OCI-LY1 (cell line): ENCODE data around the gene CCDC43.
"Not testable (repeated sequence)": the region's sequence is repeated elsewhere in the genome, so short reads cannot be mapped to it uniquely, and the experiment has no call there.

Experiments
- H2AFZ ChIP-seq: fragments of 200-600 bp; sonication (generic), shearing (Covaris generic); 2 replicates; pipeline ENCODE4 v1.6.0; 2014; ENCODE audit warnings: antibody characterized with exemption, mild to moderate bottlenecking, low read length
- H3F3A ChIP-seq: fragments of 200-600 bp; sonication (generic), shearing (Covaris generic); 2 replicates; pipeline ENCODE4 v1.6.0; 2014; ENCODE audit warnings: mild to moderate bottlenecking, antibody characterized with exemption, low read length, moderate library complexity; ENCODE audit not compliant: insufficient read depth
- H3K27ac ChIP-seq: fragments of 200-600 bp; sonication (generic); 2 replicates; pipeline ENCODE4 v1.5.1; 2014; ENCODE audit warnings: low read length, mixed run types, mild to moderate bottlenecking, low read depth; ENCODE audit not compliant: poor library complexity, severe bottlenecking
- H3K27me3 ChIP-seq: fragments of 200-600 bp; sonication (generic); 2 replicates; pipeline ENCODE4 v1.6.0; 2014; ENCODE audit warnings: antibody characterized with exemption, mild to moderate bottlenecking, low read length, moderate library complexity; ENCODE audit not compliant: insufficient read depth
- H3K36me3 ChIP-seq: fragments of 200-600 bp; sonication (generic); 2 replicates; pipeline ENCODE4 v1.6.1; 2014; ENCODE audit warnings: mild to moderate bottlenecking, antibody characterized with exemption, low read length, moderate library complexity, mixed read lengths; ENCODE audit not compliant: insufficient read depth
- H3K4me1 ChIP-seq: fragments of 200-600 bp; sonication (generic); 2 replicates; pipeline ENCODE4 v1.5.1; 2014; ENCODE audit warnings: mild to moderate bottlenecking, low read length, moderate library complexity; ENCODE audit not compliant: insufficient read depth, severe bottlenecking
- H3K4me2 ChIP-seq: fragments of 200-600 bp; sonication (generic), shearing (Covaris generic); 2 replicates; pipeline ENCODE4 v1.6.1; 2014; ENCODE audit warnings: low read length
- H3K4me3 ChIP-seq: fragments of 200-600 bp; sonication (generic); 2 replicates; pipeline ENCODE4 v1.5.1; 2014; ENCODE audit warnings: low read length, low read depth, mild to moderate bottlenecking, mixed read lengths; ENCODE audit not compliant: poor library complexity, severe bottlenecking
- H3K79me2 ChIP-seq: fragments of 200-600 bp; shearing (Covaris generic); 2 replicates; pipeline ENCODE4 v1.6.1; 2016; ENCODE audit warnings: mixed run types, low read length, mixed read lengths; ENCODE audit not compliant: insufficient read depth
- H3K9ac ChIP-seq: fragments of 200-600 bp; sonication (generic), shearing (Covaris generic); 2 replicates; pipeline ENCODE4 v1.6.1; 2014; ENCODE audit warnings: mild to moderate bottlenecking, low read length, mixed read lengths
- H3K9me2 ChIP-seq: fragments of 200-600 bp; sonication (generic), shearing (Covaris generic); 2 replicates; pipeline ENCODE4 v1.6.1; 2014; ENCODE audit warnings: low read depth, mild to moderate bottlenecking, low read length, mixed read lengths
- H3K9me3 ChIP-seq: fragments of 200-600 bp; shearing (Covaris generic); 2 replicates; pipeline ENCODE4 v1.6.1; 2014; ENCODE audit warnings: low read length, mixed read lengths
- H4K20me1 ChIP-seq: fragments of 200-600 bp; sonication (generic), shearing (Covaris generic); 2 replicates; pipeline ENCODE4 v1.6.0; 2016; ENCODE audit warnings: mild to moderate bottlenecking, low read length; ENCODE audit not compliant: insufficient read depth
- CTCF ChIP-seq: fragments of 200-600 bp; sonication (generic), shearing (Covaris generic); IDR thresholded peaks from 2 replicates; pipeline ENCODE4 v1.5.1; 2017; ENCODE audit warnings: mild to moderate bottlenecking, antibody characterized with exemption, low read length, moderate library complexity, mixed read lengths
- EZH2 ChIP-seq: fragments of 200-600 bp; sonication (generic), shearing (Covaris generic); IDR thresholded peaks from 2 replicates; pipeline ENCODE4 v1.8.0; 2017; ENCODE audit warnings: borderline replicate concordance, mixed run types, mild to moderate bottlenecking, antibody characterized with exemption, low read length, moderate library complexity, mixed read lengths

CCDC43 gene

GRCh38 chr17:44719444-44719843, 29.9 kb upstream of the CCDC43 start:
- H3K4me2 ChIP-seq, result no peak overlapping the region
- no peaks in the 10 kb centered on the region for H3K79me2 ChIP-seq
- H3F3A ChIP-seq, result no peaks in the 10 kb centered on the region
- H3K9me2 ChIP-seq, result no peaks in the 10 kb centered on the region
- no peak overlapping the region for H3K27ac ChIP-seq
- H3K4me3 ChIP-seq, result no peak overlapping the region
- H3K9ac ChIP-seq, result no peak overlapping the region
- H4K20me1 ChIP-seq, result no peaks in the 10 kb centered on the region
- no peaks in the 10 kb centered on the region for H3K27me3 ChIP-seq
- peaks cover 38% of the 10 kb centered on the region for H3K36me3 ChIP-seq
- H3K4me1 ChIP-seq, result no peaks in the 10 kb centered on the region
- TF ChIP-seq CTCF, result no peak
- TF ChIP-seq EZH2, result no peak
- no peaks in the 10 kb centered on the region for H3K9me3 ChIP-seq
- H2AFZ ChIP-seq, result no peak overlapping the region

GRCh38 chr17:44708401-44709263, 19.1 kb upstream of the CCDC43 start, which contains the start of gene DBF4B:
TSS of gene DBF4B (plus strand) at chr17:44708665. CDS start at chr17:44708821, 156 bp downstream.
- Histone ChIP-seq H3F3A (no peaks in the 10 kb centered on the region), H3K27ac (peak within 1 kb of the TSS; percentile 3), H3K4me3 (peak within 1 kb of the TSS; percentile 95), H3K36me3 (peaks cover 2% of the 10 kb centered on the region), H2AFZ (peak within 1 kb of the TSS; percentile 98), H3K4me2 (peak within 1 kb of the TSS; percentile 96), H3K9me3 (no peaks in the 10 kb centered on the region), H3K27me3 (no peaks in the 10 kb centered on the region), H3K79me2 (peaks cover 13% of the 10 kb centered on the region), H3K4me1 (peaks cover 24% of the 10 kb centered on the region), H3K9me2 (no peaks in the 10 kb centered on the region), H4K20me1 (no peaks in the 10 kb centered on the region), H3K9ac (peak within 1 kb of the TSS; percentile 91)
- no peak for TF ChIP-seq EZH2
- TF ChIP-seq CTCF, result no peak

GRCh38 chr17:44707755-44708400, 18.3 kb upstream of the CCDC43 start:
- Histone ChIP-seq H3K9ac (peak overlapping the region; percentile 91), H3K36me3 (no peaks in the 10 kb centered on the region; the same call in 1 of the 2 replicates), H3K27me3 (no peaks in the 10 kb centered on the region), H3K4me3 (peak overlapping the region; percentile 95), H3K4me2 (peak overlapping the region; percentile 96), H3K79me2 (peaks cover 13% of the 10 kb centered on the region), H2AFZ (peak overlapping the region; percentile 98), H4K20me1 (no peaks in the 10 kb centered on the region), H3K4me1 (peaks cover 24% of the 10 kb centered on the region), H3K9me3 (no peaks in the 10 kb centered on the region), H3K27ac (no peak overlapping the region), H3F3A (no peaks in the 10 kb centered on the region), H3K9me2 (no peaks in the 10 kb centered on the region)
- TF ChIP-seq EZH2 (no peak), CTCF (no peak)

GRCh38 chr17:44700288-44700687, 10.7 kb upstream of the CCDC43 start:
- H4K20me1 ChIP-seq, H3K79me2 ChIP-seq, H3K9me3 ChIP-seq: not testable (repeated sequence)

More at GRCh38 chr17:44700288-44700687, 10.7 kb upstream of the CCDC43 start:
- not testable (repeated sequence) for H3K4me3 ChIP-seq, H3K36me3 ChIP-seq, H2AFZ ChIP-seq, H3K4me1 ChIP-seq, H3F3A ChIP-seq, H3K9me2 ChIP-seq, H3K4me2 ChIP-seq, H3K27me3 ChIP-seq, H3K9ac ChIP-seq, H3K27ac ChIP-seq
